Measurements from ENCODE around the gene MTARC2. TPM values are rescaled to one million over a fixed set of nuclear protein-coding genes. Genes with fewer than 3 reads are reported as not detected.

Gene MTARC2
- total and polyA plus RNA-seq, 10 of the 15 experiments (the other 5 are each of a cell fraction or from before 2014, with no cell fraction given), result 1.9 to 5.5 (median 3.3) TPM

DNA sequence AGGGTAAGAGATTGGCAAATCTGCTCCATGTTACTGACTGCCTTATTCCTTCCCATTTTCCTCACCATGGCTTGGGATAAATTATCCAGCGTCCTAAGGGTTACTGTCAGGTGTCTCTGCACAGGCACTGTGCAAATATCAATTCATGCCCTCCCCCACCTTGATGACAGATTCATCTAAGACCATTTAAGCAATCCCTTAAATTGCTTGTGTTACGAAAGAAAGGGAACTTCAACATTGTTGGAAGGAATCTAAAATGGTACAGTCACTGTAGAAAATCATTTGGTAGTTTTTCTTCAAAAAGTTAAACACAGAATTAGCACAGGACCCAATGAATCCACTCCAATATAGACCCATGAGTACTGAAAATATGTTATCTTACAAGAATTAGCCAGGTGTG lies 17.6 kb upstream of the MTARC2 start:
- Histone ChIP-seq H3K4me2 (ENCODE audit: control insufficient read depth, insufficient read depth) (no peak overlapping the region), H3K27me3 (replicated peaks in 1 of 2; ENCODE audit: control insufficient read depth in 2 of 2, insufficient read depth in 2 of 2, low read length in 1 of 2) (no peaks in the 10 kb centered on the region), H3K36me3 (ENCODE audit: control insufficient read depth in 2 of 2, insufficient read depth in 2 of 2, low read length in 1 of 2) (no peaks in the 10 kb centered on the region), H3K79me2 (ENCODE audit: control insufficient read depth, insufficient read depth, low read length) (no peaks in the 10 kb centered on the region), H2AFZ (ENCODE audit: control insufficient read depth, low read depth, low read length) (no peak overlapping the region), H3K4me3 (no peak overlapping the region), H3K4me1 (ENCODE audit: control insufficient read depth, insufficient read depth, low read length) (no peaks in the 10 kb centered on the region), H3K9me3 (replicated peaks; ENCODE audit: control insufficient read depth, insufficient read depth, low read length) (no peaks in the 10 kb centered on the region), H4K20me1 (ENCODE audit: control insufficient read depth, insufficient read depth) (no peaks in the 10 kb centered on the region), H3K9ac (ENCODE audit: control insufficient read depth, insufficient read depth, low read length) (no peak overlapping the region), H3K27ac (ENCODE audit: control insufficient read depth, insufficient read depth) (no peak overlapping the region)
- ChIA-PET RAD21 (ENCODE audit: unreplicated experiment) (no interaction called here), CTCF (interaction anchor here (0.8 kb wide), 1 partner anchor 41 kb away, joined by 3 read pairs; no protein-coding TSS in a partner anchor), SMC1A (ENCODE audit: uncharacterized antibody, unreplicated experiment) (interaction anchor here (0.9 to 1.2 kb wide), 2 partner anchors 51 to 510 kb away, joined by 3 read pairs; no protein-coding TSS in a partner anchor), POLR2A (no interaction called here)
- intact Hi-C loops (cut with micrococcal nuclease; ENCODE audit: unreplicated experiment), result no loop called here
- FAIRE-seq, result no peak
- 50% methylated on average over 2 of the region's 2 CpGs for WGBS (ENCODE audit: insufficient coverage, insufficient replicate concordance, low lambda C conversion rate, missing lambda C conversion rate)
- no peak for TF ChIP-seq ZNF274 (IDR thresholded peaks at IDR 0.05; ENCODE audit: insufficient read depth, insufficient read length)
- no peak for TF ChIP-seq GATAD2B (conservative IDR thresholded peaks at IDR 0.05; ENCODE audit: low read depth)
- no peak for TF ChIP-seq NR2C2 (IDR thresholded peaks at IDR 0.05; ENCODE audit: borderline replicate concordance, control insufficient read depth, insufficient read length, low read depth)
- TF ChIP-seq CBFB (IDR thresholded peaks at IDR 0.05; ENCODE audit: low read depth), result no peak
- TF ChIP-seq MXI1 (IDR thresholded peaks at IDR 0.05; ENCODE audit: low read depth, low read length), result no peak
- TF ChIP-seq MYC (IDR thresholded peaks at IDR 0.05; ENCODE audit: insufficient read depth, insufficient read length, insufficient replicate concordance, low read length, severe bottlenecking), result no peak
- TF ChIP-seq, protein P1, sequence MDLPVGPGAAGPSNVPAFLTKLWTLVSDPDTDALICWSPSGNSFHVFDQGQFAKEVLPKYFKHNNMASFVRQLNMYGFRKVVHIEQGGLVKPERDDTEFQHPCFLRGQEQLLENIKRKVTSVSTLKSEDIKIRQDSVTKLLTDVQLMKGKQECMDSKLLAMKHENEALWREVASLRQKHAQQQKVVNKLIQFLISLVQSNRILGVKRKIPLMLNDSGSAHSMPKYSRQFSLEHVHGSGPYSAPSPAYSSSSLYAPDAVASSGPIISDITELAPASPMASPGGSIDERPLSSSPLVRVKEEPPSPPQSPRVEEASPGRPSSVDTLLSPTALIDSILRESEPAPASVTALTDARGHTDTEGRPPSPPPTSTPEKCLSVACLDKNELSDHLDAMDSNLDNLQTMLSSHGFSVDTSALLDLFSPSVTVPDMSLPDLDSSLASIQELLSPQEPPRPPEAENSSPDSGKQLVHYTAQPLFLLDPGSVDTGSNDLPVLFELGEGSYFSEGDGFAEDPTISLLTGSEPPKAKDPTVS (IDR thresholded peaks at IDR 0.05; ENCODE audit: low read depth, low read length), result no peak
- TF ChIP-seq PAX5 (IDR thresholded peaks at IDR 0.05; ENCODE audit: borderline replicate concordance, low read depth, low read length), result no peak
- TF ChIP-seq POU2F2 (IDR thresholded peaks at IDR 0.05; ENCODE audit: borderline replicate concordance, low read depth, low read length), result no peak
- TF ChIP-seq, protein P2, sequence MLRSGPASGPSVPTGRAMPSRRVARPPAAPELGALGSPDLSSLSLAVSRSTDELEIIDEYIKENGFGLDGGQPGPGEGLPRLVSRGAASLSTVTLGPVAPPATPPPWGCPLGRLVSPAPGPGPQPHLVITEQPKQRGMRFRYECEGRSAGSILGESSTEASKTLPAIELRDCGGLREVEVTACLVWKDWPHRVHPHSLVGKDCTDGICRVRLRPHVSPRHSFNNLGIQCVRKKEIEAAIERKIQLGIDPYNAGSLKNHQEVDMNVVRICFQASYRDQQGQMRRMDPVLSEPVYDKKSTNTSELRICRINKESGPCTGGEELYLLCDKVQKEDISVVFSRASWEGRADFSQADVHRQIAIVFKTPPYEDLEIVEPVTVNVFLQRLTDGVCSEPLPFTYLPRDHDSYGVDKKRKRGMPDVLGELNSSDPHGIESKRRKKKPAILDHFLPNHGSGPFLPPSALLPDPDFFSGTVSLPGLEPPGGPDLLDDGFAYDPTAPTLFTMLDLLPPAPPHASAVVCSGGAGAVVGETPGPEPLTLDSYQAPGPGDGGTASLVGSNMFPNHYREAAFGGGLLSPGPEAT (IDR thresholded peaks at IDR 0.05; ENCODE audit: low read depth), result no peak
- no peak for TF ChIP-seq CHD1 (IDR thresholded peaks at IDR 0.05; ENCODE audit: low read depth, low read length)
- DNase-seq (ENCODE audit: low read depth, low spot score), result no peak
- in situ Hi-C loops (cut with MboI), result no loop called here
- BruUV-seq (replicated peaks), result no TSS peak
- ATAC-seq, result no peak

All from GM12878 (cell line).